Chondrocyte (in vitro differentiated cells): Measurements from ENCODE around the gene SLC7A10. TPM values are rescaled to one million over a fixed set of nuclear protein-coding genes. Genes with fewer than 3 reads are reported as not detected.

Source experiments
- DNase-seq: peaks from one replicate; pipeline ENCODE4 v3.0.0; 2021; ENCODE audit warnings: mixed read lengths, low spot score
- H3K27ac Mint-ChIP-seq: one replicate; pipeline ENCODE4 v1.8.0; 2021; ENCODE audit warnings: mild to moderate bottlenecking, moderate library complexity, mixed read lengths; ENCODE audit not compliant: unreplicated experiment
- H3K27me3 Mint-ChIP-seq: 2 replicates; pipeline ENCODE4 v1.8.0; 2021; ENCODE audit warnings: low read depth, mixed read lengths
- H3K36me3 Mint-ChIP-seq: 2 replicates; pipeline ENCODE4 v1.8.0; 2021; ENCODE audit warnings: low read depth, mixed read lengths
- H3K4me1 Mint-ChIP-seq: 2 replicates; pipeline ENCODE4 v1.8.0; 2021; ENCODE audit warnings: low read depth, mild to moderate bottlenecking, mixed read lengths
- H3K4me3 Mint-ChIP-seq: one replicate; pipeline ENCODE4 v1.8.0; 2021; ENCODE audit warnings: mild to moderate bottlenecking, moderate library complexity, mixed read lengths; ENCODE audit not compliant: unreplicated experiment
- H3K9me3 Mint-ChIP-seq: 2 replicates; pipeline ENCODE4 v1.8.0; 2021; ENCODE audit warnings: low read depth, mixed read lengths
- CTCF ChIP-seq: fragments of 200-600 bp; sonication (generic); IDR thresholded peaks from 2 replicates; pipeline ENCODE4 v1.5.0; 2021; ENCODE audit warnings: antibody characterized with exemption, mild to moderate bottlenecking, moderate library complexity
- total RNA-seq: library from RNA; stranded (reverse); gene quantifications from 3 replicates; pipeline ENCODE4 v1.2.1, GENCODE V29; 2021

Gene SLC7A10
- total RNA-seq, 1 donor from 2014 or later: not detected

GRCh38 chr19:33266974-33267484 is 41.4 kb upstream of the SLC7A10 start:
- Mint-ChIP-seq H3K36me3 (no peaks in the 10 kb centered on the region), H3K27ac (no peak overlapping the region), H3K4me1 (no peaks in the 10 kb centered on the region), H3K4me3 (no peak overlapping the region), H3K27me3 (peaks cover 2% of the 10 kb centered on the region), H3K9me3 (no peaks in the 10 kb centered on the region)
- no peak for TF ChIP-seq CTCF
- no peak for DNase-seq

- no peak for DNase-seq
- Mint-ChIP-seq H3K4me1 (no peaks in the 10 kb centered on the region), H3K36me3 (no peaks in the 10 kb centered on the region), H3K9me3 (no peaks in the 10 kb centered on the region), H3K27ac (no peak overlapping the region), H3K27me3 (peaks cover 2% of the 10 kb centered on the region), H3K4me3 (no peak overlapping the region)
- no peak for TF ChIP-seq CTCF
Observed at GRCh38 chr19:33264881-33265445, 39.3 kb upstream of the SLC7A10 start.

GRCh38 chr19:33263325-33264023 is 37.8 kb upstream of the SLC7A10 start:
- Mint-ChIP-seq H3K9me3 (peaks cover under 1% of the 10 kb centered on the region), H3K36me3 (no peaks in the 10 kb centered on the region), H3K27me3 (peaks cover 4% of the 10 kb centered on the region), H3K4me3 (no peak overlapping the region), H3K27ac (no peak overlapping the region), H3K4me1 (no peaks in the 10 kb centered on the region)
- no peak for DNase-seq
- TF ChIP-seq CTCF: no peak

- no peak for DNase-seq
- Mint-ChIP-seq H3K36me3 (peaks cover 3% of the 10 kb centered on the region), H3K27me3 (peaks cover 4% of the 10 kb centered on the region), H3K4me1 (no peaks in the 10 kb centered on the region), H3K9me3 (peaks cover 7% of the 10 kb centered on the region), H3K4me3 (no peak overlapping the region), H3K27ac (no peak overlapping the region)
- TF ChIP-seq CTCF: no peak
Observed at GRCh38 chr19:33261511-33262189, 36.0 kb upstream of the SLC7A10 start.

- peaks cover 4% of the 10 kb centered on the region for H3K27me3 Mint-ChIP-seq
- no peak for TF ChIP-seq CTCF
- DNase-seq: no peak
Observed at GRCh38 chr19:33260628-33261418, 35.2 kb upstream of the SLC7A10 start.

More at GRCh38 chr19:33260628-33261418, 35.2 kb upstream of the SLC7A10 start:
- H3K4me1 Mint-ChIP-seq: no peaks in the 10 kb centered on the region
- no peak overlapping the region for H3K4me3 Mint-ChIP-seq
- peaks cover 3% of the 10 kb centered on the region for H3K36me3 Mint-ChIP-seq
- H3K27ac Mint-ChIP-seq: no peak overlapping the region
- peaks cover 7% of the 10 kb centered on the region for H3K9me3 Mint-ChIP-seq
